GM13977 (cell line): ENCODE data around the gene IRGQ.

Experiments
- DNase-seq: peaks from one replicate; pipeline ENCODE4 v3.0.0; 2012; ENCODE audit warnings: low spot score
- CTCF ChIP-seq: IDR thresholded peaks from 2 replicates; pipeline ENCODE4 v1.5.1; 2012; ENCODE audit warnings: mild to moderate bottlenecking, control low read depth; ENCODE audit not compliant: insufficient read depth; ENCODE audit errors: extremely low read depth, missing control alignments
- in situ Hi-C: fragments of 300-500 bp; cut with MboI; formaldehyde crosslinking; loops from one replicate; pipeline ENCODE4 v1.12.0; 2022; ENCODE audit warnings: low sequenced_read_pairs, low pct_unique_long_range_greater_than_20kb, mixed read lengths, inconsistent platforms; ENCODE audit not compliant: unreplicated experiment

Gene IRGQ

DNA sequence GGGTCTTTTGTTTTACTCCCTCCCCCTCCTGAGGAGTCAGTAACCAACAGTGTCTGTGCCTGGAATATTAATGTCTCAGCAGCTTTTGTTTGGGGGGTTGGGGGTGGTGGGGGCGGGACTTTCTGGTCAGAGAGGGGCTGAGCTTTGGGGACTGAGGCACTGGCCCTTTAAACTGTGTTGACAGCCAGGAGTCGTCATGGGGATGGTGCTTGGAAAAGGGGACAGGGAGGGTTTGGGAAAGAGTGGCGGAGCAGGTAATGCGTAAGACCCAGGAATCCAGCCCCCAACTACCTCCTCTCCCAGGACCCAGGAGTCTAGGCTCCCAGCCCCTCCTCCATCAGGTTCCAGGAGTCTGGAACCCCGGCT, 38.6 kb upstream of the IRGQ start:
- DNase-seq = no peak
- TF ChIP-seq CTCF = no peak
- in situ Hi-C loops = no loop called here

GRCh38 chr19:43634068-43634467, 38.1 kb upstream of the IRGQ start:
- DNase-seq = no peak
- no peak for TF ChIP-seq CTCF
- in situ Hi-C loops = no loop called here

- TF ChIP-seq CTCF = no peak
- in situ Hi-C loops = no loop called here
- DNase-seq = no peak
Observed at GRCh38 chr19:43633520-43633919, 37.6 kb upstream of the IRGQ start.

DNA sequence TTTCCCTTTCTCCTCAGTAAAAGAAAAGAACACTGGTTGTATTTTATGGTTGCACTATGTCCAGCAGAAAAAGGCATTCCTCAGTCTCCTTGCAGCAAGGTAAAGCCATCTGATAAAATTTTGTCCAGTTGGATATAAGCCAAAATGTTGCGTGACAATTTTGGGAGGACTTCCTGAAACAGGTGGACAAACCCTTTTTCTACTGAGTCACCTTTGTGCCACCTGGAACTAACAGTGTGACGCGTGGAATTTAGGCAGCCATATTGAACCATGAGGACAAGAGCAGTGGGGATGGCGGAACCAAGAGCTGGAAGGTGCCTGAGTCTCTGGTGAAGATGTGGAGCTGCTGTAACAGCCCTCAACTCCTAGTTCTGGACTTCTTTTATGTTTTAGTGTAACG, 35.6 kb upstream of the IRGQ start:
- no peak for TF ChIP-seq CTCF
- in situ Hi-C loops = no loop called here
- DNase-seq = no peak

DNA sequence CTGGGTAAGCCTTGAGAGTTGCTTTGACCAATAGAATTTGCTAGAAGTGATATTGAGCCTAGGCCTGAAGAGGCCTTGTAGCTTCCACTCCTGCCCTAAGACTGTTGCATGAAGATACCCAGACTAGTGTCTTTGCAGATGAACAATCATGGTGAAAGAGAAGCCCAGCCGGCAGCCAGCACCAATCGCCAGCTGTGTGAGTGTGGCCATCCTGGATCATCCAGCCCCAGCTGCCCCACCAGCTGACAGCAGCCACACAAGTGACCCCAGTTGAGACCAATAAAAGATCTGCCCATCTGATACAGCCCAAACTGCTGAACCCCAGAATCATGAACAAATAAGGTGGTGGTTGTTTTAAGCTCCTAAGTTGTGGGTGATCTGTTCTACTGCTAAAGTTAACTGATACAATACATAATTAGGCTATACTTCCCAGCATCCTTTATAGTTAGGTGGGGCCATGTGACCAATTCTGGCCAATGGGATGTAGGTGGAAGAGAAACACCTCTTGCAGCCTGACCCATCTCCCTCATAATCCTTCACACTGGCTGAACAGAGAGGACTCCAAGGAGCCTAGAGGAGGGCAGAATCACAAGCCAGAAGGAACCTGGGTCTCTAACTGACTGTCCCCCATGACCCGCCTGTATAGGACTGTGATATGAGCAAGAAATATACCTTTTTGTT, 32.9 kb upstream of the IRGQ start:
- TF ChIP-seq CTCF = no peak
- in situ Hi-C loops = no loop called here
- no peak for DNase-seq

GRCh38 chr19:43626838-43627237, 30.9 kb upstream of the IRGQ start:
- TF ChIP-seq CTCF = no peak
- DNase-seq = no peak
- in situ Hi-C loops = no loop called here
